H1 (cell line): ENCODE data around the gene MRPL54. TPM values are rescaled to one million over a fixed set of nuclear protein-coding genes. Genes with fewer than 3 reads are reported as not detected.

Experiments used
- CTCF ChIA-PET: fragments of 300-600 bp; sonication (Branson Sonifier 250); formaldehyde crosslinking; loops from one replicate; lab custom pipeline; 2021; ENCODE audit not compliant: partially characterized antibody; lab: Charles Lee
- POLR2A ChIA-PET: fragments of 300-600 bp; sonication (Branson Sonifier 250); formaldehyde crosslinking; loops from one replicate; lab custom pipeline; 2021; ENCODE audit warnings: inconsistent platforms; ENCODE audit not compliant: partially characterized antibody; lab: Charles Lee
- DNase-seq, 2 experiments: peaks; one replicate each; pipeline versions ENCODE4 v3.0.0 to v3.0.0-alpha.2; 2010 to 2022; ENCODE audit warnings: low spot score in 2 of 2, low read depth in 1 of 2, mixed read lengths in 1 of 2
- FAIRE-seq: peaks from 2 replicates; lab custom pipeline; 2011; peaks lifted over from hg19 to GRCh38; lab: Jason Lieb, UNC
- H2AFZ ChIP-seq: 2 replicates; pipeline ENCODE4 v1.8.1; 2012; ENCODE audit warnings: low read length, inconsistent platforms
- H2AK5ac ChIP-seq: 2 replicates; pipeline ENCODE4 v1.6.1; 2013; ENCODE audit warnings: low read depth, low read length
- H2BK120ac ChIP-seq: replicated peaks from 2 replicates; pipeline ENCODE3; 2013; ENCODE audit warnings: low read depth, low read length, inconsistent platforms
- H2BK12ac ChIP-seq: 2 replicates; pipeline ENCODE4 v1.6.1; 2013; ENCODE audit warnings: low read depth, low read length
- H2BK15ac ChIP-seq: 2 replicates; pipeline ENCODE4 v1.6.1; 2013; ENCODE audit warnings: low read length
- H2BK20ac ChIP-seq: 2 replicates; pipeline ENCODE4 v1.6.1; 2013; ENCODE audit warnings: low read length
- H2BK5ac ChIP-seq: 2 replicates; pipeline ENCODE4 v1.6.1; 2013; ENCODE audit warnings: low read depth, low read length
- H3K14ac ChIP-seq: 2 replicates; pipeline ENCODE4 v1.6.1; 2013; ENCODE audit warnings: inconsistent platforms; ENCODE audit not compliant: insufficient read length
- H3K18ac ChIP-seq: 2 replicates; pipeline ENCODE4 v1.6.1; 2013; ENCODE audit warnings: low read length; ENCODE audit errors: extremely low read depth
- H3K23ac ChIP-seq: 2 replicates; pipeline ENCODE4 v1.6.1; 2013; ENCODE audit warnings: inconsistent platforms; ENCODE audit not compliant: insufficient read length
- H3K23me2 ChIP-seq: 2 replicates; pipeline ENCODE4 v1.6.1; 2013; ENCODE audit warnings: low read depth, low read length
- H3K27ac ChIP-seq: 2 replicates; pipeline ENCODE4 v1.6.1; 2011; ENCODE audit warnings: low read depth, low read length, inconsistent platforms
- H3K27me3 ChIP-seq, 4 experiments: replicated peaks in 1 of 4; 1 replicate in 1 of 4; 2 replicates in 3 of 4; pipeline versions ENCODE4 v1.6.1 to v1.8.1; 2011 to 2013; ENCODE audit warnings: low read length in 3 of 4, mild to moderate bottlenecking in 3 of 4, inconsistent platforms in 2 of 4, mixed read lengths in 2 of 4, moderate library complexity in 1 of 4; ENCODE audit not compliant: control insufficient read depth in 3 of 4, insufficient read depth in 3 of 4; ENCODE audit errors: extremely low read depth in 1 of 4
- H3K36me3 ChIP-seq, 4 experiments: 2 replicates each; pipeline versions ENCODE4 v1.6.1 to v1.8.1; 2011 to 2013; ENCODE audit warnings: mild to moderate bottlenecking in 4 of 4, low read length in 3 of 4, moderate library complexity in 2 of 4, control low read depth in 1 of 4, inconsistent platforms in 1 of 4; ENCODE audit not compliant: insufficient read depth in 4 of 4, control insufficient read depth in 2 of 4
- H3K4ac ChIP-seq: replicated peaks from 2 replicates; pipeline ENCODE3; 2013; ENCODE audit warnings: low read length, low read depth, mixed read lengths, inconsistent platforms; ENCODE audit not compliant: insufficient read length
- H3K4me1 ChIP-seq, 4 experiments: replicated peaks in 1 of 4; 1 replicate in 1 of 4; 2 replicates in 3 of 4; pipeline versions ENCODE4 v1.6.1 to v1.8.1; 2011 to 2013; ENCODE audit warnings: low read length in 3 of 4, inconsistent platforms in 2 of 4, mixed read lengths in 1 of 4; ENCODE audit not compliant: insufficient read depth in 4 of 4, control insufficient read depth in 3 of 4
- H3K4me2 ChIP-seq, 2 experiments: 2 replicates each; pipeline versions ENCODE4 v1.6.1 to v1.8.1; 2011 to 2013; ENCODE audit warnings: low read depth in 2 of 2, low read length in 2 of 2, control low read depth in 1 of 2, inconsistent platforms in 1 of 2, mild to moderate bottlenecking in 1 of 2; ENCODE audit not compliant: insufficient read depth in 1 of 2
- H3K4me3 ChIP-seq, 4 experiments: fragments of 200-600, 300-600 bp in 1 of 4; sonication (generic), shearing (Covaris generic), sonication (Bioruptor Twin) in 1 of 4; 2 replicates each; pipeline versions ENCODE4 v1.5.1 to v1.8.1; 2011 to 2016; ENCODE audit warnings: low read length in 4 of 4, low read depth in 3 of 4, control low read depth in 2 of 4, inconsistent platforms in 2 of 4, mild to moderate bottlenecking in 2 of 4, mixed read lengths in 1 of 4, moderate library complexity in 1 of 4; ENCODE audit not compliant: insufficient read depth in 2 of 4; ENCODE audit errors: extremely low read depth in 1 of 4
- H3K56ac ChIP-seq: replicated peaks from 2 replicates; pipeline ENCODE3; 2013; ENCODE audit warnings: low read depth, mild to moderate bottlenecking, mixed read lengths, low read length, inconsistent platforms; ENCODE audit not compliant: insufficient read length
- H3K79me1 ChIP-seq: 2 replicates; pipeline ENCODE4 v1.6.1; 2013; ENCODE audit warnings: low read depth, low read length, control low read depth
- H3K79me2 ChIP-seq, 2 experiments: 2 replicates each; pipeline versions ENCODE4 v1.6.1 to v1.8.1; 2012 to 2013; ENCODE audit warnings: low read length in 2 of 2, mild to moderate bottlenecking in 2 of 2, inconsistent platforms in 1 of 2; ENCODE audit not compliant: insufficient read depth in 2 of 2, control insufficient read depth in 1 of 2
- H3K9ac ChIP-seq, 4 experiments: replicated peaks in 1 of 4; 1 replicate in 1 of 4; 2 replicates in 3 of 4; pipeline versions ENCODE4 v1.6.1 to v1.8.1; 2011 to 2013; ENCODE audit warnings: low read depth in 3 of 4, low read length in 3 of 4, control low read depth in 2 of 4, mild to moderate bottlenecking in 2 of 4, moderate library complexity in 2 of 4, inconsistent platforms in 1 of 4; ENCODE audit errors: extremely low read depth in 1 of 4
- H3K9me3 ChIP-seq, 2 experiments: 2 replicates each; pipeline versions ENCODE4 v1.6.1 to v1.8.1; 2012 to 2013; ENCODE audit warnings: mild to moderate bottlenecking in 2 of 2, moderate library complexity in 2 of 2, control low read depth in 1 of 2, inconsistent platforms in 1 of 2, low read depth in 1 of 2, low read length in 1 of 2, mixed read lengths in 1 of 2; ENCODE audit not compliant: insufficient read depth in 2 of 2
- H4K20me1 ChIP-seq, 2 experiments: replicated peaks in 1 of 2; 2 replicates each; pipeline versions ENCODE3 to v1.8.1; 2011 to 2013; ENCODE audit warnings: inconsistent platforms in 2 of 2, low read length in 2 of 2, mild to moderate bottlenecking in 1 of 2; ENCODE audit not compliant: insufficient read depth in 2 of 2, control insufficient read depth in 1 of 2
- H4K5ac ChIP-seq: 2 replicates; pipeline ENCODE4 v1.6.1; 2013; ENCODE audit warnings: low read length, low read depth, mixed read lengths, inconsistent platforms; ENCODE audit not compliant: insufficient read length
- H4K8ac ChIP-seq: 2 replicates; pipeline ENCODE4 v1.8.0; 2013; ENCODE audit warnings: mild to moderate bottlenecking, moderate library complexity, low read length, inconsistent platforms; ENCODE audit not compliant: insufficient read depth; ENCODE audit errors: extremely low read depth
- H4K91ac ChIP-seq: replicated peaks from 2 replicates; pipeline ENCODE3; 2013; ENCODE audit warnings: low read length, mixed read lengths, inconsistent platforms; ENCODE audit not compliant: insufficient read length
- BRCA1 ChIP-seq: IDR thresholded peaks from 2 replicates; pipeline ENCODE4 v1.6.1; 2012; ENCODE audit warnings: low read depth, low read length, improper control_type of control experiment
- CTBP2 ChIP-seq: IDR thresholded peaks from 2 replicates; pipeline ENCODE4 v1.7.0; 2011; ENCODE audit warnings: borderline replicate concordance, mild to moderate bottlenecking, moderate library complexity, mixed read lengths, low read length; ENCODE audit not compliant: insufficient read depth, insufficient read length
- JUND ChIP-seq: IDR thresholded peaks from 2 replicates; pipeline ENCODE4 v1.6.1; 2011; ENCODE audit warnings: mild to moderate bottlenecking, improper control_type of control experiment, low read length
- MAFK ChIP-seq: IDR thresholded peaks from 2 replicates; pipeline ENCODE4 v1.6.1; 2012; ENCODE audit warnings: low read depth, mild to moderate bottlenecking, improper control_type of control experiment, low read length
- NANOG ChIP-seq: IDR thresholded peaks from 2 replicates; pipeline ENCODE4 v1.6.1; 2011; ENCODE audit warnings: low read length, low read depth, mild to moderate bottlenecking, inconsistent platforms; ENCODE audit not compliant: insufficient read depth, poor library complexity, severe bottlenecking
- POLR2A ChIP-seq, 2 experiments: IDR thresholded peaks; 1 replicate in 1 of 2; 2 replicates in 1 of 2; pipeline ENCODE4 v1.6.1; 2011; ENCODE audit warnings: low read depth in 2 of 2, low read length in 2 of 2, mild to moderate bottlenecking in 2 of 2; ENCODE audit errors: control extremely low read depth in 1 of 2
- POLR2AphosphoS5 ChIP-seq: IDR thresholded peaks from 2 replicates; pipeline ENCODE4 v1.6.1; 2011; ENCODE audit warnings: low read depth, low read length
- RFX5 ChIP-seq: IDR thresholded peaks from 2 replicates; pipeline ENCODE4 v1.6.1; 2011; ENCODE audit warnings: low read depth, low read length, improper control_type of control experiment, borderline replicate concordance
- SP4 ChIP-seq: IDR thresholded peaks from 2 replicates; pipeline ENCODE4 v1.6.1; 2012; ENCODE audit warnings: low read length, inconsistent platforms
- TAF7 ChIP-seq: optimal IDR thresholded peaks from 2 replicates; pipeline ENCODE3; 2011; ENCODE audit warnings: low read depth, mild to moderate bottlenecking, inconsistent platforms, low read length, moderate library complexity, borderline replicate concordance
- WGBS, 2 experiments: shearing (Covaris generic) in 1 of 2; methylation state at CpG; one replicate each; pipeline versions ENCODE4 v1.1.6 to v1.1.7; 2013 to 2015; ENCODE audit warnings: low lambda C conversion rate in 2 of 2, mixed read lengths in 2 of 2, inconsistent platforms in 1 of 2, low coverage in 1 of 2, missing lambda C conversion rate in 1 of 2; ENCODE audit not compliant: insufficient replicate concordance in 2 of 2, insufficient coverage in 1 of 2, insufficient read length in 1 of 2; ENCODE audit errors: extremely low coverage in 1 of 2, missing lambda C conversion rate in 1 of 2; 5-methylcytosine and 5-hydroxymethylcytosine counted together
- polyA plus RNA-seq, 7 experiments: library from polyadenylated mRNA; depleted of rRNA in 3 of 7; stranded (reverse) in 5 of 7; unstranded in 2 of 7; fragments of >200 nt in 5 of 7; fragments of 200-250 nt in 2 of 7; gene quantifications; 1 replicate in 5 of 7; 2 replicates in 1 of 7; 4 replicates in 1 of 7; pipeline versions ENCODE4 v1.2.1 to v1.2.3, GENCODE V29; 2011 to 2013; ENCODE audit warnings: missing spikeins in 2 of 7, mixed read lengths in 2 of 7
- total RNA-seq: library from RNA; stranded (reverse); fragmentation: NEBNext Ultra II Directional; extraction: Animal tissue kit (Norgen Biotek cat#: 25700); gene quantifications from 2 replicates; pipeline ENCODE4 v1.2.1, GENCODE V29; 2021

MRPL54 gene
- total and polyA plus RNA-seq, 2 of the 8 experiments (the other 6 are each of a cell fraction or from before 2014, with no cell fraction given) = 63.8 to 72.8 TPM

- Histone ChIP-seq H3K18ac (no peak overlapping the region), H2AFZ (no peak overlapping the region), H2AK5ac (no peak overlapping the region), H3K79me1 (no peaks in the 10 kb centered on the region), H3K36me3 (no peaks in the 10 kb centered on the region), H2BK120ac (no peak overlapping the region), H3K56ac (no peak overlapping the region), H3K23me2 (peaks cover 6% of the 10 kb centered on the region; the same call in 1 of the 2 replicates), H3K9ac (no peak overlapping the region), H3K4me2 (peak overlapping the region; percentile 81 to 90), H2BK12ac (no peak overlapping the region), H4K8ac (peak overlapping the region; percentile 35; the same call in 1 of the 2 replicates), H3K27ac (no peak overlapping the region), H3K27me3 (peaks cover 0 to 6% (median 4%) of the 10 kb centered on the region in 4 experiments; a peak in 5 of 7 replicates), H3K23ac (no peak overlapping the region), H3K4me1 (peaks cover 0 to 3% (median 1%) of the 10 kb centered on the region in 4 experiments; a peak in 3 of 7 replicates), H3K4me3 (peak overlapping the region; percentile 32 to 59 (median 44)), H4K91ac (no peak overlapping the region), H3K14ac (no peak overlapping the region), H3K79me2 (no peaks in the 10 kb centered on the region), H2BK15ac (no peak overlapping the region), H2BK20ac (no peak overlapping the region), H2BK5ac (no peak overlapping the region), H3K9me3 (peaks cover 3 to 4% of the 10 kb centered on the region in 2 experiments; a peak in 2 of 4 replicates), H4K20me1 (no peaks in the 10 kb centered on the region), H4K5ac (no peak overlapping the region), H3K4ac (no peak overlapping the region)
- DNase-seq (peak in 1 of 2 experiments; percentile 81), FAIRE-seq (no peak)
- CTCF ChIA-PET = no interaction called here
- POLR2A ChIA-PET = no interaction called here
- 12% methylated on average over 30 of the region's 46 CpGs; no CpG with 5 or more reads in 1 of the 2 experiments for WGBS, 2 experiments
- TF ChIP-seq CTBP2 (peak; percentile 76), NANOG (no peak), TAF7 (no peak), POLR2A (IDR thresholded peaks at IDR 0.05; ENCODE audit: control extremely low read depth in 1 of 2, low read depth in 2 of 2, low read length in 2 of 2) (no peak), MAFK (no peak), JUND (no peak), SP4 (no peak), RFX5 (no peak), BRCA1 (no peak), POLR2AphosphoS5 (no peak)
Observed at GRCh38 chr19:3801412-3802096, 39.1 kb downstream of the MRPL54 start.
